Gastrocnemius medialis (tissue), 4 donors: ENCODE measurements around the gene RMND5B.

ENCODE experiments used
- CTCF ChIP-seq, 5 experiments: fragments of 450-650 bp in 3 of 5; fragments of 200-600 bp in 2 of 5; sonication (generic) in 2 of 5; IDR thresholded peaks in 4 of 5; conservative IDR thresholded peaks in 1 of 5; 1 replicate in 4 of 5; 2 replicates in 1 of 5; pipeline ENCODE4 v1.5.1; 2016 to 2019; ENCODE audit warnings: antibody characterized with exemption in 5 of 5, mild to moderate bottlenecking in 3 of 5, moderate library complexity in 3 of 5
- POLR2A ChIP-seq, 2 donors: fragments of 450-650 bp; IDR thresholded peaks; one replicate each; pipeline ENCODE4 v1.6.1; 2017; ENCODE audit warnings: antibody characterized with exemption in 2 of 2, mild to moderate bottlenecking in 2 of 2, moderate library complexity in 2 of 2

GRCh38 chr5:178112545-178112944, 18.3 kb upstream of the RMND5B start:
- TF ChIP-seq CTCF (IDR thresholded peaks at IDR 0.05 in 4 of 5, conservative IDR thresholded peaks at IDR 0.05 in 1 of 5), result no peak
- TF ChIP-seq POLR2A (IDR thresholded peaks at IDR 0.05), result no peak
